Progenitor cell of endocrine pancreas (in vitro differentiated cells): Measurements from ENCODE around the gene CAMK1D. TPM values are rescaled to one million over a fixed set of nuclear protein-coding genes. Genes with fewer than 3 reads are reported as not detected.
A peak's percentile ranks its signal among the peaks of the same experiment; 100 is the strongest.

ENCODE experiments used
- DNase-seq: peaks from one replicate; pipeline ENCODE4 v3.0.0; 2021; ENCODE audit warnings: low spot score; ENCODE audit not compliant: unreplicated experiment
- H3K27ac Mint-ChIP-seq: 2 replicates; pipeline ENCODE4 v1.8.0; 2021; ENCODE audit warnings: mild to moderate bottlenecking, moderate library complexity, mixed read lengths
- H3K27me3 Mint-ChIP-seq: 2 replicates; pipeline ENCODE4 v1.8.0; 2021; ENCODE audit warnings: mixed read lengths
- H3K36me3 Mint-ChIP-seq: 2 replicates; pipeline ENCODE4 v1.8.0; 2022; ENCODE audit warnings: mixed read lengths; ENCODE audit not compliant: insufficient read depth
- H3K4me1 Mint-ChIP-seq: 2 replicates; pipeline ENCODE4 v1.8.0; 2021; ENCODE audit warnings: low read depth, mixed read lengths
- H3K4me3 Mint-ChIP-seq: 2 replicates; pipeline ENCODE4 v1.8.0; 2021; ENCODE audit warnings: low read depth, mild to moderate bottlenecking, moderate library complexity, mixed read lengths
- H3K9me3 Mint-ChIP-seq: 2 replicates; pipeline ENCODE4 v1.8.0; 2021; ENCODE audit warnings: low read depth, mixed read lengths
- total RNA-seq: library from RNA; stranded (reverse); gene quantifications from 2 replicates; pipeline ENCODE4 v1.2.1, GENCODE V29; 2021
- TF ChIP-seq, protein P1 (sequence below): fragments of 200-600 bp; sonication (generic); IDR thresholded peaks from one replicate; pipeline ENCODE4 v1.5.0; 2021; ENCODE audit warnings: antibody characterized with exemption, mild to moderate bottlenecking; ENCODE audit not compliant: unreplicated experiment

CAMK1D gene
- total RNA-seq, 1 donor from 2014 or later, result 10.8 TPM

DNA sequence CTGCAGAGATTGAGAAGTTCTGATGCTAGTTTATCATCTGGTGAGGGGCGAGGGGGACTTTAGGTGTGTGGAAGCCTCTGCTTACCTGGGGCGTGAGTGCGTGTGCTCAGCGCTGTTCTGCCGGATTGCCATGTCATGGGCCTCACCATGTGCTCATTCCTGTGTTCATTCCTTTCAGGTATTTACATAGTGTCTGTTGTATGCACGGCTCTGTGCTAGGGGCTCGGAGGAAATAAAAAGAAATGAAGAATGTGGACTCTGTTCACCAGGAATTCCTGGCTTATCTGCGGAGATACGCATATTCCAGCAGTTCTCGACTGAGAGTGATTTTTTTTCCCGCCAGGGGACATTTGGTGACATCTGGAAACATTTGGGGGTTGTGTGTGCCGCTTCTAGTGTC is 152.0 kb downstream of the CAMK1D start:
- H3K36me3 Mint-ChIP-seq, result no peaks in the 10 kb centered on the region
- H3K4me1 Mint-ChIP-seq, result peaks cover 25% of the 10 kb centered on the region
- H3K27ac Mint-ChIP-seq, result peak overlapping the region; percentile 74
- H3K27me3 Mint-ChIP-seq, result peaks cover 9% of the 10 kb centered on the region
- no peaks in the 10 kb centered on the region for H3K9me3 Mint-ChIP-seq
- no peak overlapping the region for H3K4me3 Mint-ChIP-seq
- no peak for DNase-seq
- TF ChIP-seq, protein P1, sequence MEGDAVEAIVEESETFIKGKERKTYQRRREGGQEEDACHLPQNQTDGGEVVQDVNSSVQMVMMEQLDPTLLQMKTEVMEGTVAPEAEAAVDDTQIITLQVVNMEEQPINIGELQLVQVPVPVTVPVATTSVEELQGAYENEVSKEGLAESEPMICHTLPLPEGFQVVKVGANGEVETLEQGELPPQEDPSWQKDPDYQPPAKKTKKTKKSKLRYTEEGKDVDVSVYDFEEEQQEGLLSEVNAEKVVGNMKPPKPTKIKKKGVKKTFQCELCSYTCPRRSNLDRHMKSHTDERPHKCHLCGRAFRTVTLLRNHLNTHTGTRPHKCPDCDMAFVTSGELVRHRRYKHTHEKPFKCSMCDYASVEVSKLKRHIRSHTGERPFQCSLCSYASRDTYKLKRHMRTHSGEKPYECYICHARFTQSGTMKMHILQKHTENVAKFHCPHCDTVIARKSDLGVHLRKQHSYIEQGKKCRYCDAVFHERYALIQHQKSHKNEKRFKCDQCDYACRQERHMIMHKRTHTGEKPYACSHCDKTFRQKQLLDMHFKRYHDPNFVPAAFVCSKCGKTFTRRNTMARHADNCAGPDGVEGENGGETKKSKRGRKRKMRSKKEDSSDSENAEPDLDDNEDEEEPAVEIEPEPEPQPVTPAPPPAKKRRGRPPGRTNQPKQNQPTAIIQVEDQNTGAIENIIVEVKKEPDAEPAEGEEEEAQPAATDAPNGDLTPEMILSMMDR, result no peak

DNA sequence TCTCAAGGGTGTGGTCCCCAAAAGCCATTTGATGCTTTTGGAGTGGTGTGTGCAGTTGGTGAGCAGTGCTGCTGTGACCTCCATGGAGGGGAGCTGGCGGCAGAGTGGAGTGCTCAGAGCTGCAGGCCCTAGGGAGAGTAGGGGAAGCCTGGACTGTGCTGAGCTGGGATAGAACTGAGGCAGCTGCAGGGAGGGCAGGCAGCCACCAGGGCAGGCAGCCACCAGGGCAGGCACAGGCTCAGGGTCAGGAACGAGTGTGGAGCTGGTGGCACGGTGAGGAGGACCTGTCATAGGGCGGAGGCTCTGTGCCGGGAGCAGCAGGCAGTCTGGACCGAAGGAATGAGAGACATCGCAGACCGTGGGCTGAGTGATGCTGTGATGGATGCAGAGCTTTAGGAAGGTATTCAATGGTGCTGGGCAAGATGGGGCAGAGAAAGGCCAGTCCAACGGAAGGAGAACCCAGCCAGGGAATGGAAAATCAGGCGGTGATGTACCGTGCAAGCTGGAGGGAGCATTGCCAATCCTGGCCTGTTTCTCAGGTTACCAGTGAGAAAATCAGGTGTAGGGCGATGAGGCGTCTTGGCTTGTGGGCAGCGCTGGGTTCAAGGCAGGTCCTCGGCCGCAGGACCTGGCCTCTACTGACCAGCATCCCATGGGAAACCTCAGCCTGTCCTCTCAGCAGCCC is 152.6 kb downstream of the CAMK1D start:
- H3K27me3 Mint-ChIP-seq, result peaks cover 9% of the 10 kb centered on the region
- no peak overlapping the region for H3K4me3 Mint-ChIP-seq
- peaks cover 25% of the 10 kb centered on the region for H3K4me1 Mint-ChIP-seq
- H3K9me3 Mint-ChIP-seq, result no peaks in the 10 kb centered on the region
- no peaks in the 10 kb centered on the region for H3K36me3 Mint-ChIP-seq
- TF ChIP-seq, protein P1, result peak; percentile 7
- peak overlapping the region; percentile 54 for H3K27ac Mint-ChIP-seq
- DNase-seq, result no peak

DNA sequence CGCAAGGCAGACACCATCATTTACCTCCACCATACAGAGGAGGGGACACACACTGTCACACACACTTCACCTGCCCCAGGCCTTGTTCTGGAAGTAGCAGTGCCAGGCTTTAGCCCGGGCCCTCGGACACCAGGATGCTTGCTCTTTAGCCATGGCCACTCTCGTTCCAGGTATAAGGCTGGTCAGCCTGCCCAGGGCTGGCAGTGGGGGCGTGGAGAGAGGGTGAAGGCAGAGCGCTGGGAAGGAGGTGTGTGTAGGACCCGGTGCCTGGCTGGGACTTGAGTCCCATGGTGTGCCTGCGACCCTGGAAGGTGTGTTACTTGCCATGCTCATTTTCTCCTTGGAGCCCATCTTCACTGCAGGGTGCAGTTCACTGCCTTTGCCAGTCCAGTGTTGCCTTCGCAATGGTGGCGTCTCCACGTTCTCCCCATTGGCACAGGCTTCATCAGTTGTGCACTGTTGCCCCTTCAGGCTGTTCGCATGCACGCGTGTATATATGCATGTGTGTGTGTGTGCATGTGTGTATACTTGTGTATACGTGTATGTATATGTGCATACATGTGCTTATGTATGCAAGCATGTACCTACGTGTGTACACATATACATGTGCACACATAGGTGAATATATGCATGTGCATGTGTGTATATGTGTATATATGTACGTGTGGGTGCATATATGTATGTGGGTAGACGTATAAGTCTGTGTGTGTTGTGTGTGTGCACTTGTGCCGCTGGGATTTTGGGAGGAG is 153.4 kb downstream of the CAMK1D start:
- Mint-ChIP-seq H3K9me3 (no peaks in the 10 kb centered on the region), H3K27me3 (peaks cover 12% of the 10 kb centered on the region), H3K27ac (no peak overlapping the region), H3K36me3 (no peaks in the 10 kb centered on the region), H3K4me3 (no peak overlapping the region), H3K4me1 (peaks cover 25% of the 10 kb centered on the region)
- DNase-seq, result no peak
- TF ChIP-seq, protein P1, result no peak

DNA sequence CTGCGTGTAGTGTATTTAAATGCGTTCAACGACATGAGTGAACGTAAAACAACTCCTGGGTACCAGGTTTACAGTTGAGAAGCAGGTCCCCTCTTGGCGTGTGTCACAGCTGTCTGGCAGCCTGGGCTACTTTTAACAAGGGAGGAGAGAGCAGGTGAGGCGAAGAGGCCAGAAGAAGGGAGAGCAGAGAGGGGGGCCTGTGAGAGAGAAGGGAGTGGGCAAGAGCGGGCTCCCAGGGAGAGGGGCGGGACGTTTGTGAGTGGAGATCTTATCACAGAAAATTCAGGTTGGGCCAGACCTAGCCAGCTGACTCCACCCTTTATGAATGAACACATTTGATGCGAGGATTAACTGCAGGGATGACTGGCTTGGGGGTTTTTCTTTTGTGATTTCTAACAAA is 154.0 kb downstream of the CAMK1D start:
- Mint-ChIP-seq H3K4me1 (peaks cover 25% of the 10 kb centered on the region), H3K36me3 (no peaks in the 10 kb centered on the region), H3K4me3 (no peak overlapping the region)

DNA sequence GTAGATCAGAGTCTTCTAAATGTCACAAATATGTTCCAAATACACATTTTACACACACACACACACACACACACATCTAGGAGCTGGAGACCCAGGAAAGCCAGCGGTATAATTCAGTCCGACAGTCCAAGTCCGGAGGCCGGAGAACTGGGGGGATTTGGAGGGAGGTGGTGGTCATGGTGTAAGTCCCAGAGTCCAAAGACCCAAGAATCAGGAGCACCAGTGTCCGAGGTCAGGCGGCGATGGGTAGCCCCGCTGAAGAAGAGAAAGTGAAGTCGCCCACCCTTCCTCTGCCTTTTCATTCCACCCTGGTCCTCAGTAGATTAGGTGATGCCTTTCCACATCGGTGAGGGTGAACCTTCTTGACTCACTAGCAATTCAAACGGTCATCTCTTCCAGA is 154.8 kb downstream of the CAMK1D start:
- no peak overlapping the region for H3K27ac Mint-ChIP-seq
- H3K4me1 Mint-ChIP-seq, result peaks cover 25% of the 10 kb centered on the region
- H3K9me3 Mint-ChIP-seq, result peaks cover 4% of the 10 kb centered on the region
- H3K27me3 Mint-ChIP-seq, result peaks cover 16% of the 10 kb centered on the region
- DNase-seq, result no peak
- no peaks in the 10 kb centered on the region for H3K36me3 Mint-ChIP-seq
- TF ChIP-seq, protein P1, result no peak
- H3K4me3 Mint-ChIP-seq, result no peak overlapping the region

More for the DNA sequence above, 154.0 kb downstream of the CAMK1D start:
- H3K27me3 Mint-ChIP-seq, result peaks cover 16% of the 10 kb centered on the region
- DNase-seq, result no peak
- TF ChIP-seq, protein P1, result no peak
- peaks cover 3% of the 10 kb centered on the region for H3K9me3 Mint-ChIP-seq
- H3K27ac Mint-ChIP-seq, result no peak overlapping the region
